UCSD-AML1 (cell line): ENCODE data around the gene C3orf20.
"Not testable (repeated sequence)": the region's sequence is repeated elsewhere in the genome, so short reads cannot be mapped to it uniquely, and the experiment has no call there.

Experiments used
- DNase-seq: peaks from one replicate; lab custom pipeline; 2025; ENCODE audit not compliant: unreplicated experiment; lab: John Stamatoyannopoulos, UW

C3orf20 gene

DNA sequence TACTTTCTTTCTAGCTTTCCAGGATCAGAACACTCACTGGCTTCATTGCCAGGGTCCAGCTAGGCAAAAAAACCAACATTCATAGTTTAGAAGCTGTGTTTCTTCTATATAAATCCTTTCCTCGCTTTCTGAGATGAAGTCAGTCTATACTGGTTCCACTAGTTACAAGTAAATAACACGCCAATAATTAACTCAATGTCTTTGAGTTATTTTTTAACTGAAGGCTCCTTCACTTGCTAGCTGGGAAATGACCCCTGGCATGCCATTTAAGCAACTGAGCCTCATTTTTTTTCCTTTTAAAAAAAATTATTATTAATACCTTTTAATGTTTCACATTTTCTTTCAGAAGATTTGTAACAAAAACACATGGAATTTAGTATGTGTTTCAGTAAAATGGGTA, 25.5 kb upstream of the C3orf20 start:
- DNase-seq, result no peak

DNA sequence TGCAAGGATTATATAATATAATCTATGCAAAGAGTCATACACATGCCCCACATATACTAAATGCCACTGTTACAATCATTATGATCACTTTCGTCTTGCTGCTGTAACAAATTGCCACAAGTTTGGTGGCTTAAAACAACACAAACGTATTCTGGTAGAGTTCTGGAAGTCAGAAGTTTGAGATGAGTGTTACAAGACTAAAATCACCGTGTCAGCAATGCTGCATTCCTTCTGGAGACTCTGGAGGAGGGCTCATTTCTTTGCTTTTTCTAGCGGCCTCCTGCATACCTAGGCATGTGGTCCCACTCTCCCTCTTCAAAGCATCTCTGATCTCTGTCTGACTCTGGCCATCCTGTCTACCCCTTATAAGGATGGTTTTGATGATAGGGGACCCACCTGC, 24.7 kb upstream of the C3orf20 start:
- no peak for DNase-seq

DNA sequence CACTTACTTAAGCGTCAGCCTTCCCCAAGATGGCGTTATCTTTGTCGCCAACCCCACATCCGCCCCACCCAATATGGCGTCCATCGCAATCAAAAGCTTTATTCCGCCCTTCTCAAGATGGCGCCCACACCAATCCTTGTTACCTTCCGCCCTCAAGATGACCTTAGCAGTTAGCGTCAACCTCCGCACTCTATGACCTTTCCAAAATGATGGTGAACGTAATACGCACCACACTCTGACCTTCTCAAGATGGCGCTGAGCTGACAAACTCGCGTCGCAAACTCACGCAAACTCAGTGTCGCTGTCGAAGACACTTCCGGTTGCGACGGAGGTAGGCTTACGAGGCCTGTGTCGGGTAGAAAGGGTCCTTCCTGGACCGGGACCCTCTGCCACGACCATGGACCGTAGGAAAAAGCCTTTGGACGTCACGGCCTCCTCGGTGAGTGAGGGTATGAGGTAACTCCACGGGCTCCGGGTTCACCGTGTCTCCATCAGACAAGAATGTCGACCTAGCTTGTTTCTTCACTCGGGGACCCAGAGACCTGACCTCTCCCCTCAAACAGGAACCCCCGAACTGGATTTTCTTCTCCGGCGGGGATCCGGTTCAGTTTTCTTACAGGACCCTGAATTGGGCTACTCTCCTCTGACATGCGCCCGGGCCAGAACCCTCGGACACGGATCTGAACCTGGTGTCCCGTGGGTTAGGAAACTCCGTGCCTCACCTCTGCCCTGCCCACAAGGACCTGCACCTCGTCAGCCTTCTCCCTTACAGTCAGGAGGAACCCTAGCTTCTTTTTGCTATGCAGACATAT, 23.3 kb upstream of the C3orf20 start, which contains the start of gene CCDC174:
Gene CCDC174, plus strand, starts transcription at position 323 of the 812 bp plus-strand sequence. Its CDS starts 75 bp downstream, at position 398.
- DNase-seq, result peak; percentile 96

- not testable (repeated sequence) for DNase-seq
These were observed 22.5 kb upstream of the C3orf20 start for GRCh38 chr3:14652360-14652907.

- DNase-seq, result no peak
These were observed 17.4 kb upstream of the C3orf20 start for GRCh38 chr3:14657579-14657978.

- no peak for DNase-seq
These were observed 16.0 kb upstream of the C3orf20 start for GRCh38 chr3:14658978-14659377.

DNA sequence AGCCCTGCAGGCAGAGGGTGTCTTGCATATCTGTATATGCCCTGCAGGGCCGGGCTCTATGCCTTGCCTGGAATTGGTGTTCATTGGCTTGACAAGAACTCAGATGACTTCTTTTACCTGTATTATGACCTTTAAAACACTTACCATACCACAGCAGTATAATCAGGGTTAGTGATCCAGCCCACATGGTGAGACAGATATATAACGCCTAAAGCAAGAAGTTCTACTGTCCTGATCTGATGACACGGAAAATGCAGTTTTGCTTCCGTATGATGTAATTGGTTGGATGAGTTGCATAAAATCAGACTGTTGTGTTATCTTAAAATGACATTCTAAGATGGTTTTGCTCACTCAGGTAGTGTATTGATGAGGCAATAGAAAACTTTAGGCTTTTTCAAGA, 14.0 kb upstream of the C3orf20 start:
- DNase-seq, result no peak

DNA sequence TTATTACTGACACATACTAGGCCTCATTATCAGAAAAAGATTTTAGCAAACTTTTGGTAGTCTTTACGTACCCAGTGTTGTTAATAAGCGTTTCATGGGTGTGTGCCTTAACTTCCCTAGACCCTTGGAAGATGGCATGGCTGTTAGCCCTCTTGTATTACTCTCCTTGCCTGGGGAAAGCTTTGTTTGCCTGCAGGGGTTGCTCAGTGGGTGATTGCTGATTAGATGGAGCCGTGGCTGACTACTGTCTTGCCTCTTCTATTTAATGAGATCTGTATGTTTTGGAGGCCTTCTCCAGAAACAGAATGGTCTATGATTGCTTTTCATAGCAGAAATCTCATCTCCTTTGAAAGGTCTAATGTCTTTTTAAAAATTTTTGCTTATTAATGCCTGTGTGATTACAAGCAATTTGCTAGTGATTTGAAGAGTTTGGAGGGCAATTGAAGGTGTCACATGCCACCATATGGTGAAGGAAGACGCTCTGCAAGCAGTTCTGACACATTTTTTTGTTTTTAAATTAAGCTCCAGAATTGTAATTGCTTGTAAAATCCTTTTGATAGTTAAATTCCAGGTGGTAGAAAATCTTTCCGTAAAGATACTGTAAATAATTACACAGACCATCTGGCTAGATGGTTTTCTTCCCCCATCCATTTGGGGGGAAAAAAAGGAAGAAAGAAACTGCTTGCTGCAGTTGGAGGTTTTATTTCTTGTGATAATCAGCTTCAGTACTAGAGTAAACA, 11.4 kb upstream of the C3orf20 start:
- DNase-seq, result no peak

DNA sequence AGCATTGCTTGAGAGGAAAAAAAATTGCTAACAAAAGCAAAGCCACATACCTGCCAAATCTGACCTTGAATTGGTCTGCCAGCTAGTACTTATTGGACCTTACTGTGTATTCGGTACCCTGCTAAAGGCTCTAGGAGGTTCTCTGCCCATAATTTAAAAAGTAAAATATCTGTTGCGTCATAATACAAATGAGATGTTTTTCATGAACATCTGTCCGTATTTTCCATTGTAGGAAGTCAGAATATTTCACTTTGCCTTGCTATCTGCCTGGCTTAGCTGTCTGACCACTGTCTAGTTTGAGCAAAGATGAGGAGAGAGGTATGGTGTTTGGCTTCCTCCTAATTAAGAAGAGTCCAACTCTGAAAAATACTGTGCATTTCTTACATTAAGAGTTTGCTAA, 10.8 kb upstream of the C3orf20 start:
- no peak for DNase-seq

- no peak for DNase-seq
These were observed 2.4 kb upstream of the C3orf20 start for GRCh38 chr3:14672588-14672987.

GRCh38 chr3:14676881-14677280, 1.9 kb downstream of the C3orf20 start:
- no peak for DNase-seq

DNA sequence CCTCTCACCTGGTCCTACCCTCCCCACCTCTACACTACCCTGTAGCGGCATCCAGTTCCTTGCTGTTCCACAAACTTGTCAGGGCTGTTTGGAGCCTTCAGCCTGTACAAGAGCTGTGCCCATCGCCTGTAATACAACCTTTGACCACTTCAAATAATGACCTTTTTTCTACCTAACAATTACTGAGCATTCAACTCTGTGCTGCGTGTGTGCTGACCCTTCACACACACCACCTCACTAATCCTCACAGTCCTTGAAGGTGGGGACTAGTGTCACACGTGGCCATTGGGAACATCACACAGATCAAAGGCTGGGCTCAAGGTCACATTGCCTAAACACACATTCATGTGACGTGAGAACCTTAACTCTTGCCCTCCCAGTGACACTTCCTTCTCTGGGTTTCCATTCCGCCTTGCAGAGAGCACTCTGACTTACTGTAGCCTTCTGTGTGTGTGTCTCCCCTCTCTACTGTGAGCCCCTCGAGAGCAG, 3.1 kb downstream of the C3orf20 start:
- no peak for DNase-seq

- DNase-seq, result no peak
These were observed 5.2 kb downstream of the C3orf20 start for GRCh38 chr3:14680115-14680514.

DNA sequence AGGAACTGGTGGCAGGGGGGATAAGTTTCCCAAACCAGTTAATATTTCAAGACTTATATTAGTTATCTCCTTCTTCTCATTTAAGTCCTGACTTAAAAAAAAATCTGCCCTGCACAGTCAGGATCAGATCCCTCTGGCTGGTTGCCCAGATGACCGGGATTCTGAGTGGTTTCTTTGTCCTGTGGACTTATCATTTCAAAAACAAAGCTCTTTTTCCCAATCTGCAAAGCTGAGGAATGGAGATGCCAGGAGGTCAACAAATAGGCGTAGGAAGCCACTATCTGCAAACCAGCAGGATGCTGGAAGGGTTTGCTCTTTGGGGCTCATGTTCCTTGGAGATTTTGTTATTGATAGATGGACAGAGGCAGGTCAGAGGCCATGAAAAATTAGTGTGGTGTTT, 5.8 kb downstream of the C3orf20 start:
- no peak for DNase-seq

- no peak for DNase-seq
These were observed 9.5 kb downstream of the C3orf20 start for GRCh38 chr3:14684447-14684846.

- DNase-seq, result no peak
These were observed 10.2 kb downstream of the C3orf20 start for GRCh38 chr3:14685179-14685578.

DNA sequence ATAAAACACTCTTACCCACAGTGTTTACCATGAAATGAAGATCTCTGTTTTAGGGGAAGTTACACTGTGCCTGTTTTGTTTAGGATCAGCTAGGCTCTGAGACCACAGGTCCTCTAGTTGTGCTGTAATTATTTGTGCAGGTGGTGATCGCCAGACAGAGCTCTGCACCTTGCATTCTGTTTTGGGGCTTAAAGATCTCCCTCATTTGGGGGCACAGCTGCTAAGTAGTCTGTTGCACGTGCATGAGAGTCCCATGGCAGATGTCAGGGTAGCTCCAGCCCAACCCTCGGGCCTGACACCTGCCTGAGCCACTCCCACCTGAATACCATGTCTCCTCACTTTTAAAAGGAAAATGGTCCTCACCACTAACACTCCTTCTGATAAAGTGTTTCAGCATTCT, 12.4 kb downstream of the C3orf20 start:
- no peak for DNase-seq

GRCh38 chr3:14688525-14688924, 13.6 kb downstream of the C3orf20 start:
- no peak for DNase-seq

- DNase-seq, result no peak
These were observed 14.5 kb downstream of the C3orf20 start for GRCh38 chr3:14689247-14689980.

GRCh38 chr3:14691239-14691638, 16.3 kb downstream of the C3orf20 start:
- DNase-seq, result no peak

DNA sequence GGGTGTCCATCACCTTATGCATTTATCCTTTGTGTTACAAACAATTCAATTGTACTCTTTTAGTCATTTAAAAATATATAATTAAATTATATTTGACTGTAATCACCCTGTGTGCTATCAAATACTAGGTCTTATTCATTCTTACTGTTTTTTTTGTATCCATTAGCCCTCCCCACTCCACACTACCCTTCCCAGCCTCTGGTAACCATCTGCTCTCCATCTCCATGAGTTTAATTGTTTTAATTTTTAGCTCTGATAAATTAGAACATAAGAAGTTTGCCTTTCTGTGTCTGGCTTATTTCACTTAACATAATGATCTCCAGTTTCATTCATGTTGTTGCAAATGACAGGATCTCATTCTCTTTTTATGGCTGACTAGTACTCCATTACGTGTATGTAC, 16.8 kb downstream of the C3orf20 start:
- no peak for DNase-seq
